GM13977 (cell line): ENCODE results near the gene UGT1A4.

Experiments used
- DNase-seq: peaks from one replicate; pipeline ENCODE4 v3.0.0; 2012; ENCODE audit warnings: low spot score
- CTCF ChIP-seq: IDR thresholded peaks from 2 replicates; pipeline ENCODE4 v1.5.1; 2012; ENCODE audit warnings: mild to moderate bottlenecking, control low read depth; ENCODE audit not compliant: insufficient read depth; ENCODE audit errors: extremely low read depth, missing control alignments
- in situ Hi-C: fragments of 300-500 bp; cut with MboI; formaldehyde crosslinking; loops from one replicate; pipeline ENCODE4 v1.12.0; 2022; ENCODE audit warnings: low sequenced_read_pairs, low pct_unique_long_range_greater_than_20kb, mixed read lengths, inconsistent platforms; ENCODE audit not compliant: unreplicated experiment

Gene UGT1A4

GRCh38 chr2:233807215-233807865, 88.8 kb downstream of the UGT1A4 start:
- TF ChIP-seq CTCF = peak; percentile 5
- DNase-seq = no peak
- in situ Hi-C loops = no loop called here

GRCh38 chr2:233807966-233808935, 89.7 kb downstream of the UGT1A4 start:
- no peak for DNase-seq
- no peak for TF ChIP-seq CTCF
- in situ Hi-C loops = no loop called here

GRCh38 chr2:233810385-233810784, 91.8 kb downstream of the UGT1A4 start:
- TF ChIP-seq CTCF = no peak
- in situ Hi-C loops = no loop called here
- DNase-seq = no peak

GRCh38 chr2:233811087-233811486, 92.6 kb downstream of the UGT1A4 start:
- in situ Hi-C loops = no loop called here
- DNase-seq = no peak
- no peak for TF ChIP-seq CTCF

GRCh38 chr2:233811732-233812131, 93.2 kb downstream of the UGT1A4 start:
- in situ Hi-C loops = no loop called here
- TF ChIP-seq CTCF = no peak
- DNase-seq = no peak

GRCh38 chr2:233813236-233814055, 94.9 kb downstream of the UGT1A4 start:
- in situ Hi-C loops = no loop called here
- DNase-seq = no peak
- TF ChIP-seq CTCF = no peak
